ENCODE measurements around the gene COG3. TPM values are rescaled to one million over a fixed set of nuclear protein-coding genes. Genes with fewer than 3 reads are reported as not detected.

Gene COG3
- total RNA-seq, 1 donor from 2014 or later: 19.1 TPM

- Mint-ChIP-seq H3K27ac (ENCODE audit: unreplicated experiment) (no peak overlapping the region), H3K9me3 (no peaks in the 10 kb centered on the region), H3K4me1 (peaks cover 7% of the 10 kb centered on the region), H3K4me3 (no peak overlapping the region), H3K27me3 (ENCODE audit: low read depth) (no peaks in the 10 kb centered on the region), H3K36me3 (ENCODE audit: low read depth) (no peaks in the 10 kb centered on the region)
- DNase-seq (ENCODE audit: low read depth, low spot score): no peak
- no peak for TF ChIP-seq CTCF (conservative IDR thresholded peaks at IDR 0.05)
These were observed 24.8 kb upstream of the COG3 start for GRCh38 chr13:45439781-45440462.

GRCh38 chr13:45441633-45442032, 23.1 kb upstream of the COG3 start:
- H3K27me3 Mint-ChIP-seq (ENCODE audit: low read depth): no peaks in the 10 kb centered on the region
- no peak overlapping the region for H3K4me3 Mint-ChIP-seq
- H3K27ac Mint-ChIP-seq (ENCODE audit: unreplicated experiment): no peak overlapping the region
- peak; percentile 25 for TF ChIP-seq CTCF (conservative IDR thresholded peaks at IDR 0.05)
- no peaks in the 10 kb centered on the region for H3K36me3 Mint-ChIP-seq (ENCODE audit: low read depth)
- no peak for DNase-seq (ENCODE audit: low read depth, low spot score)
- no peaks in the 10 kb centered on the region for H3K9me3 Mint-ChIP-seq
- H3K4me1 Mint-ChIP-seq: peaks cover 7% of the 10 kb centered on the region

GRCh38 chr13:45445053-45445452, 19.7 kb upstream of the COG3 start:
- peaks cover 3% of the 10 kb centered on the region for H3K27me3 Mint-ChIP-seq (ENCODE audit: low read depth)
- no peak overlapping the region for H3K4me3 Mint-ChIP-seq
- peaks cover 10% of the 10 kb centered on the region for H3K4me1 Mint-ChIP-seq
- no peak overlapping the region for H3K27ac Mint-ChIP-seq (ENCODE audit: unreplicated experiment)
- H3K9me3 Mint-ChIP-seq: no peaks in the 10 kb centered on the region
- H3K36me3 Mint-ChIP-seq (ENCODE audit: low read depth): no peaks in the 10 kb centered on the region
- DNase-seq (ENCODE audit: low read depth, low spot score): no peak
- no peak for TF ChIP-seq CTCF (conservative IDR thresholded peaks at IDR 0.05)

- TF ChIP-seq CTCF (conservative IDR thresholded peaks at IDR 0.05): no peak
- Mint-ChIP-seq H3K9me3 (no peaks in the 10 kb centered on the region), H3K27me3 (ENCODE audit: low read depth) (peaks cover 3% of the 10 kb centered on the region), H3K4me3 (no peak overlapping the region), H3K36me3 (ENCODE audit: low read depth) (no peaks in the 10 kb centered on the region), H3K4me1 (peaks cover 10% of the 10 kb centered on the region), H3K27ac (ENCODE audit: unreplicated experiment) (no peak overlapping the region)
- no peak for DNase-seq (ENCODE audit: low read depth, low spot score)
These were observed 18.6 kb upstream of the COG3 start for GRCh38 chr13:45446181-45446580.

GRCh38 chr13:45447050-45447661, 17.6 kb upstream of the COG3 start:
- Mint-ChIP-seq H3K4me1 (peaks cover 10% of the 10 kb centered on the region), H3K27me3 (ENCODE audit: low read depth) (peaks cover 3% of the 10 kb centered on the region), H3K27ac (ENCODE audit: unreplicated experiment) (no peak overlapping the region), H3K36me3 (ENCODE audit: low read depth) (no peaks in the 10 kb centered on the region), H3K4me3 (no peak overlapping the region), H3K9me3 (no peaks in the 10 kb centered on the region)
- no peak for DNase-seq (ENCODE audit: low read depth, low spot score)
- TF ChIP-seq CTCF (conservative IDR thresholded peaks at IDR 0.05): no peak

Data from neural crest cell (in vitro differentiated cells).